ENCODE data around the gene PACSIN2.

DNA sequence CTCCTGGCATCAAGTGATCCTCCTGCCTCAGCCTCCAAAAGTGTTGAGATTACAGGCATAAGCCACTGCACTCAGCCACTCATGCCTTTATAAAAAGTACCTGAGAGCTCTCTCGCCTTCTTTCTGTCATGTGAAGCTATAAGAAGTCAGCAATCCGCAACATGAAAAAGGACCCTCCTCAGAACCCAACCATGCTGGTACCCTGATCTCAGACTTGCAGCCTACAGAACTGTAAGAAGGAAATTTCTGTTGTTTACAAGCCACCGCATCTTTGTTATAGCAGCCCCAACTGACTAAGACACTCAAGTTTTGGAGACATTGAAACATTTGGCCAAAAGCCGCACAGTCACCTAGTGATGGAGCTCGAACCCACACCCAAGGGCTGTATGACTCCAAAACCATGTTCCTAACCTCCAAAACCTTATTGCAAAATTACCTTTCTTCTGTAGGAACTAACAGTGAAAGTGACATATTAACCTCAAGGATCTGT lies 8.9 kb downstream of the PACSIN2 start:
- TF ChIP-seq, protein P1, sequence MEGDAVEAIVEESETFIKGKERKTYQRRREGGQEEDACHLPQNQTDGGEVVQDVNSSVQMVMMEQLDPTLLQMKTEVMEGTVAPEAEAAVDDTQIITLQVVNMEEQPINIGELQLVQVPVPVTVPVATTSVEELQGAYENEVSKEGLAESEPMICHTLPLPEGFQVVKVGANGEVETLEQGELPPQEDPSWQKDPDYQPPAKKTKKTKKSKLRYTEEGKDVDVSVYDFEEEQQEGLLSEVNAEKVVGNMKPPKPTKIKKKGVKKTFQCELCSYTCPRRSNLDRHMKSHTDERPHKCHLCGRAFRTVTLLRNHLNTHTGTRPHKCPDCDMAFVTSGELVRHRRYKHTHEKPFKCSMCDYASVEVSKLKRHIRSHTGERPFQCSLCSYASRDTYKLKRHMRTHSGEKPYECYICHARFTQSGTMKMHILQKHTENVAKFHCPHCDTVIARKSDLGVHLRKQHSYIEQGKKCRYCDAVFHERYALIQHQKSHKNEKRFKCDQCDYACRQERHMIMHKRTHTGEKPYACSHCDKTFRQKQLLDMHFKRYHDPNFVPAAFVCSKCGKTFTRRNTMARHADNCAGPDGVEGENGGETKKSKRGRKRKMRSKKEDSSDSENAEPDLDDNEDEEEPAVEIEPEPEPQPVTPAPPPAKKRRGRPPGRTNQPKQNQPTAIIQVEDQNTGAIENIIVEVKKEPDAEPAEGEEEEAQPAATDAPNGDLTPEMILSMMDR (IDR thresholded peaks at IDR 0.05; ENCODE audit: low read depth, low read length, poor library complexity, severe bottlenecking): no peak
- TF ChIP-seq EZH2phosphoT487 (IDR thresholded peaks at IDR 0.05; ENCODE audit: borderline replicate concordance, low read length): no peak

All from DOHH2 (cell line).